Astrocyte (in vitro differentiated cells and primary cell): ENCODE results near the gene TDRKH. TPM values are rescaled to one million over a fixed set of nuclear protein-coding genes. Genes with fewer than 3 reads are reported as not detected.

ENCODE experiments used
- DNase-seq: peaks from one replicate; pipeline ENCODE4 v3.0.0-alpha.2; 2010; ENCODE audit warnings: low read depth
- FAIRE-seq: peaks from 2 replicates; lab custom pipeline; 2011; peaks lifted over from hg19 to GRCh38; lab: Jason Lieb, UNC
- H2AFZ ChIP-seq: 2 replicates; pipeline ENCODE4 v1.6.0; 2012; ENCODE audit warnings: low read depth, low read length, inconsistent platforms
- H3K27ac ChIP-seq: 2 replicates; pipeline ENCODE4 v1.5.1; 2011; ENCODE audit warnings: low read depth, low read length, inconsistent platforms
- H3K27me3 ChIP-seq: 2 replicates; pipeline ENCODE4 v1.6.0; 2011; ENCODE audit warnings: low read length, inconsistent platforms; ENCODE audit not compliant: insufficient read depth
- H3K36me3 ChIP-seq: 2 replicates; pipeline ENCODE4 v1.5.1; 2011; ENCODE audit warnings: low read length, inconsistent platforms; ENCODE audit not compliant: insufficient read depth
- H3K4me1 ChIP-seq: 2 replicates; pipeline ENCODE4 v1.5.1; 2011; ENCODE audit warnings: low read length, inconsistent platforms; ENCODE audit not compliant: insufficient read depth
- H3K4me2 ChIP-seq: 2 replicates; pipeline ENCODE4 v1.6.0; 2012; ENCODE audit warnings: low read length, inconsistent platforms
- H3K4me3 ChIP-seq: 2 replicates; pipeline ENCODE4 v1.5.1; 2011; ENCODE audit warnings: low read depth, mild to moderate bottlenecking, low read length, inconsistent platforms; ENCODE audit not compliant: insufficient read depth
- H3K79me2 ChIP-seq: 2 replicates; pipeline ENCODE4 v1.6.0; 2012; ENCODE audit warnings: mild to moderate bottlenecking, low read length, inconsistent platforms; ENCODE audit not compliant: insufficient read depth
- H3K9ac ChIP-seq: 2 replicates; pipeline ENCODE4 v1.6.0; 2012; ENCODE audit warnings: mild to moderate bottlenecking, low read length, inconsistent platforms
- H3K9me3 ChIP-seq: 2 replicates; pipeline ENCODE4 v1.5.1; 2012; ENCODE audit warnings: low read depth, mild to moderate bottlenecking, low read length, inconsistent platforms; ENCODE audit not compliant: insufficient read depth
- H4K20me1 ChIP-seq: 2 replicates; pipeline ENCODE4 v1.6.0; 2012; ENCODE audit warnings: low read length, inconsistent platforms; ENCODE audit not compliant: insufficient read depth
- H3K27ac Mint-ChIP-seq: one replicate; pipeline ENCODE4 v1.8.0; 2021; ENCODE audit warnings: mild to moderate bottlenecking, mixed read lengths; ENCODE audit not compliant: unreplicated experiment
- H3K27me3 Mint-ChIP-seq: one replicate; pipeline ENCODE4 v1.8.0; 2021; ENCODE audit warnings: low read depth, mixed read lengths; ENCODE audit not compliant: unreplicated experiment
- H3K36me3 Mint-ChIP-seq: one replicate; pipeline ENCODE4 v1.8.0; 2021; ENCODE audit warnings: low read depth, mixed read lengths; ENCODE audit not compliant: unreplicated experiment
- H3K4me1 Mint-ChIP-seq: one replicate; pipeline ENCODE4 v1.8.0; 2021; ENCODE audit warnings: low read depth, mixed read lengths; ENCODE audit not compliant: unreplicated experiment
- H3K4me3 Mint-ChIP-seq: one replicate; pipeline ENCODE4 v1.8.0; 2021; ENCODE audit warnings: mild to moderate bottlenecking, moderate library complexity, mixed read lengths; ENCODE audit not compliant: unreplicated experiment
- H3K9me3 Mint-ChIP-seq: one replicate; pipeline ENCODE4 v1.8.0; 2021; ENCODE audit warnings: mild to moderate bottlenecking, mixed read lengths; ENCODE audit not compliant: unreplicated experiment
- EZH2 ChIP-seq: IDR thresholded peaks from 2 replicates; pipeline ENCODE4 v1.6.1; 2012; ENCODE audit warnings: mild to moderate bottlenecking, low read length, inconsistent platforms; ENCODE audit not compliant: insufficient read depth
- total RNA-seq: library from RNA; stranded (reverse); gene quantifications from 2 replicates; pipeline ENCODE4 v1.2.1, GENCODE V29; 2021
- TF ChIP-seq, protein P1 (sequence below): IDR thresholded peaks from 2 replicates; pipeline ENCODE4 v1.5.1; 2011; ENCODE audit warnings: low read depth, mild to moderate bottlenecking, inconsistent platforms, low read length, moderate library complexity; ENCODE audit not compliant: insufficient read depth

Gene TDRKH
- total RNA-seq, 1 donor from 2014 or later: 7.5 TPM

DNA sequence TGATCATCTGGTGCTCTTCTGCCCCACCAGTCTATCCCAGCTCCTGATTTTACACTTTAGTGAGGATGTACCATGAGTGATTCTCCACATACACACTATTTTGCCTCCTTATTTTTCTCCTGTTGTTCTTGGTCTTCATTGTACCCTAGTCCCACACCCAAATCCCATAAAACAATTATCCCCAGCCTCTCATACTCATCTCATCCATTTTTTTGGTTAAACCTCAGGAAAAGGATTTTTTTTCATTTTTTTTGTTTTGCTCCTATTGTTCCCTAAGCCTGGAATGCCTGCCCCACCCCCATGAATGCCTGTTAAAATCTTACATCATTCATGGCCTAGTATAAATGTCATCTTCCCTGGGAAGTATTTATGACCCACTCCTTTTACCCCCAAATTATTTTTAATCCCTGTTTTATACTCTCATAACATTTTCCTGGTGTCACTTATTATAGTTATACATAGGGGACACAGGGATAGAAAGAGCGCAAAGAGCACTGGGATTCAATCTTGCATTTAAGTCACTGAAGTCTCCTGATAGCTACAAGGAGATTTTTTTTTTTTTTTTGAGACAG is 19.8 kb upstream of the TDRKH start:
- Histone ChIP-seq H3K9ac (no peak overlapping the region), H3K9me3 (no peaks in the 10 kb centered on the region), H3K27ac (no peak overlapping the region), H3K27me3 (peaks cover 45% of the 10 kb centered on the region), H3K4me1 (no peaks in the 10 kb centered on the region), H3K79me2 (no peaks in the 10 kb centered on the region), H2AFZ (no peak overlapping the region), H3K4me2 (no peak overlapping the region), H3K4me3 (no peak overlapping the region), H4K20me1 (no peaks in the 10 kb centered on the region), H3K36me3 (no peaks in the 10 kb centered on the region)
- Mint-ChIP-seq H3K36me3 (no peaks in the 10 kb centered on the region), H3K27me3 (peaks cover 58% of the 10 kb centered on the region), H3K4me3 (no peak overlapping the region), H3K4me1 (peaks cover 11% of the 10 kb centered on the region), H3K9me3 (no peaks in the 10 kb centered on the region), H3K27ac (peak overlapping the region; percentile 92)
- TF ChIP-seq, protein P1, sequence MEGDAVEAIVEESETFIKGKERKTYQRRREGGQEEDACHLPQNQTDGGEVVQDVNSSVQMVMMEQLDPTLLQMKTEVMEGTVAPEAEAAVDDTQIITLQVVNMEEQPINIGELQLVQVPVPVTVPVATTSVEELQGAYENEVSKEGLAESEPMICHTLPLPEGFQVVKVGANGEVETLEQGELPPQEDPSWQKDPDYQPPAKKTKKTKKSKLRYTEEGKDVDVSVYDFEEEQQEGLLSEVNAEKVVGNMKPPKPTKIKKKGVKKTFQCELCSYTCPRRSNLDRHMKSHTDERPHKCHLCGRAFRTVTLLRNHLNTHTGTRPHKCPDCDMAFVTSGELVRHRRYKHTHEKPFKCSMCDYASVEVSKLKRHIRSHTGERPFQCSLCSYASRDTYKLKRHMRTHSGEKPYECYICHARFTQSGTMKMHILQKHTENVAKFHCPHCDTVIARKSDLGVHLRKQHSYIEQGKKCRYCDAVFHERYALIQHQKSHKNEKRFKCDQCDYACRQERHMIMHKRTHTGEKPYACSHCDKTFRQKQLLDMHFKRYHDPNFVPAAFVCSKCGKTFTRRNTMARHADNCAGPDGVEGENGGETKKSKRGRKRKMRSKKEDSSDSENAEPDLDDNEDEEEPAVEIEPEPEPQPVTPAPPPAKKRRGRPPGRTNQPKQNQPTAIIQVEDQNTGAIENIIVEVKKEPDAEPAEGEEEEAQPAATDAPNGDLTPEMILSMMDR: no peak
- no peak for TF ChIP-seq EZH2
- DNase-seq: no peak
- no peak for FAIRE-seq

DNA sequence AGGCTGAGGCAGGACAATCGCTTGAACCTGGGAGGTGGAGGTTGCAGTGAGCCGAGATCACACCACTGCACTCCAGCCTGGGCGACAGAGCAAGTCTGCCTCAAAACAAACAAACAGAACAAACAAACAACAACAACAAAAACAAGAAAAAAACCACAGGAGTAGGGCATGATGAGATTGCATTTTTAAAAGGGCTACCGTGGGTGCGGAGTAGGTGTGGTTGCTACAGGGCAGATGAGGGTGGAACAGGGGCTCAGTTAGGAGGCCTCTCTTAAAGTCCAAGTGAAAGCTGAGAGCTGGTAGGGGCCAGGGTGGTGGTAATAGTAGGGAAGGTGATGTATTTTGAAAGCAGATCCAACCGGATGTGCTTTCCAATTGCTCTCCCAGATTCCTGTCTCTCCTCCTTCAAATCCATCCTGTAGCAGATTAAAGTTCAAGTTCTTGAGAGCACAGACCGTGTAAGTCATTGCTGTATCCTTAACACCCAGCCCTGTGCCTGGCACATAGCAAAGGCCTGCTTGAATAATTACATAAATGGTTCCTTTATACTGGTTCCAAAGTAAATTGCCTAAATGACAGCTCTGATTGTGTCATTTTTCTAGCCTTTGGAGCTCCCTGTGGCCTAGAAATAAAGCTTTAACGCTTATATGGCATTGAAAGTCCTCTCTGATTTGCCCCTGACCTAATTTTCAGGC is 19.1 kb upstream of the TDRKH start:
- Histone ChIP-seq H2AFZ (no peak overlapping the region), H3K9ac (no peak overlapping the region), H3K79me2 (no peaks in the 10 kb centered on the region), H4K20me1 (no peaks in the 10 kb centered on the region), H3K9me3 (no peaks in the 10 kb centered on the region), H3K4me2 (no peak overlapping the region), H3K36me3 (no peaks in the 10 kb centered on the region), H3K4me1 (no peaks in the 10 kb centered on the region), H3K27ac (no peak overlapping the region), H3K4me3 (no peak overlapping the region), H3K27me3 (peaks cover 51% of the 10 kb centered on the region)
- DNase-seq (no peak), FAIRE-seq (no peak)
- no peak for TF ChIP-seq EZH2
- TF ChIP-seq, protein P1: no peak
- H3K4me1 Mint-ChIP-seq: peaks cover 11% of the 10 kb centered on the region
- H3K27me3 Mint-ChIP-seq: peaks cover 57% of the 10 kb centered on the region
- no peaks in the 10 kb centered on the region for H3K9me3 Mint-ChIP-seq
- peak overlapping the region; percentile 92 for H3K27ac Mint-ChIP-seq
- H3K4me3 Mint-ChIP-seq: no peak overlapping the region
- no peaks in the 10 kb centered on the region for H3K36me3 Mint-ChIP-seq

DNA sequence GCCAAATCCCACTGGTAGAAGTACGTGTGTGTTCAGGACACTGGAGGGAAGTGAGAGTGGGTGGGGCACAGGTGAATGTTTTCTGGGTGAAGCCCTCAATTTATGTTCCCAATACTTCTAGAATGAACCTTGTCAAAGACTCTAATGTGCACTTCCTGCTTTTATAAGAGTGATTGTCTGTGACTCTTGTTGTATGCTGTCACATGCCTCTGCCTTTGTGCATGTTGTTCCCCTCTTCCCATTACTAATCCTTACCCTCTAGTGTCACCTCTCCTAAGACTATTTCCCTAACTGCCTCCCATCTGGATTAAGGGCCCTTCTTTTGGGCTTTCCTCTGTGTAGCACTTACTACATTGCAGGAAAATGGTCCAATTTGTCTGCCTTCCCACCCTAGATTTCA is 17.5 kb upstream of the TDRKH start:
- H3K27me3 Mint-ChIP-seq: peaks cover 57% of the 10 kb centered on the region
- H3K9me3 Mint-ChIP-seq: no peaks in the 10 kb centered on the region
- H3K27ac Mint-ChIP-seq: no peak overlapping the region
- Histone ChIP-seq H4K20me1 (no peaks in the 10 kb centered on the region), H3K36me3 (no peaks in the 10 kb centered on the region), H2AFZ (no peak overlapping the region), H3K9ac (no peak overlapping the region), H3K27ac (no peak overlapping the region), H3K4me2 (no peak overlapping the region), H3K79me2 (no peaks in the 10 kb centered on the region), H3K4me3 (no peak overlapping the region), H3K9me3 (no peaks in the 10 kb centered on the region), H3K27me3 (peaks cover 63% of the 10 kb centered on the region), H3K4me1 (no peaks in the 10 kb centered on the region)
- TF ChIP-seq EZH2: no peak
- TF ChIP-seq, protein P1: no peak
- no peak for DNase-seq
- H3K36me3 Mint-ChIP-seq: peaks cover 4% of the 10 kb centered on the region
- H3K4me1 Mint-ChIP-seq: peaks cover 11% of the 10 kb centered on the region
- H3K4me3 Mint-ChIP-seq: no peak overlapping the region
- FAIRE-seq: no peak
